GM12892 (cell line): Measurements from ENCODE around the gene STK16.

Experiments
- POLR2A ChIP-seq: IDR thresholded peaks from 2 replicates; pipeline ENCODE4 v1.6.1; 2011; ENCODE audit warnings: low read depth, low read length, control low read depth
- POLR2AphosphoS5 ChIP-seq: IDR thresholded peaks from 2 replicates; pipeline ENCODE4 v1.6.1; 2011; ENCODE audit warnings: low read depth, low read length, control low read depth
- TAF1 ChIP-seq: IDR thresholded peaks from 2 replicates; pipeline ENCODE4 v1.6.1; 2011; ENCODE audit warnings: low read depth, mild to moderate bottlenecking, control low read depth, low read length, borderline replicate concordance

GRCh38 chr2:219248845-219249202 is 3.5 kb downstream of the STK16 start:
- TF ChIP-seq POLR2A, result peak; percentile 50; the same call in 1 of the 2 replicates
- no peak for TF ChIP-seq TAF1
- no peak for TF ChIP-seq POLR2AphosphoS5
